Astrocyte (in vitro differentiated cells and primary cell): ENCODE data around the gene GALNT2. TPM values are rescaled to one million over a fixed set of nuclear protein-coding genes. Genes with fewer than 3 reads are reported as not detected.

ENCODE experiments used
- DNase-seq: peaks from one replicate; pipeline ENCODE4 v3.0.0-alpha.2; 2010; ENCODE audit warnings: low read depth
- FAIRE-seq: peaks from 2 replicates; lab custom pipeline; 2011; peaks lifted over from hg19 to GRCh38; lab: Jason Lieb, UNC
- H2AFZ ChIP-seq: 2 replicates; pipeline ENCODE4 v1.6.0; 2012; ENCODE audit warnings: low read depth, low read length, inconsistent platforms
- H3K27ac ChIP-seq: 2 replicates; pipeline ENCODE4 v1.5.1; 2011; ENCODE audit warnings: low read depth, low read length, inconsistent platforms
- H3K27me3 ChIP-seq: 2 replicates; pipeline ENCODE4 v1.6.0; 2011; ENCODE audit warnings: low read length, inconsistent platforms; ENCODE audit not compliant: insufficient read depth
- H3K36me3 ChIP-seq: 2 replicates; pipeline ENCODE4 v1.5.1; 2011; ENCODE audit warnings: low read length, inconsistent platforms; ENCODE audit not compliant: insufficient read depth
- H3K4me1 ChIP-seq: 2 replicates; pipeline ENCODE4 v1.5.1; 2011; ENCODE audit warnings: low read length, inconsistent platforms; ENCODE audit not compliant: insufficient read depth
- H3K4me2 ChIP-seq: 2 replicates; pipeline ENCODE4 v1.6.0; 2012; ENCODE audit warnings: low read length, inconsistent platforms
- H3K4me3 ChIP-seq: 2 replicates; pipeline ENCODE4 v1.5.1; 2011; ENCODE audit warnings: low read depth, mild to moderate bottlenecking, low read length, inconsistent platforms; ENCODE audit not compliant: insufficient read depth
- H3K79me2 ChIP-seq: 2 replicates; pipeline ENCODE4 v1.6.0; 2012; ENCODE audit warnings: mild to moderate bottlenecking, low read length, inconsistent platforms; ENCODE audit not compliant: insufficient read depth
- H3K9ac ChIP-seq: 2 replicates; pipeline ENCODE4 v1.6.0; 2012; ENCODE audit warnings: mild to moderate bottlenecking, low read length, inconsistent platforms
- H3K9me3 ChIP-seq: 2 replicates; pipeline ENCODE4 v1.5.1; 2012; ENCODE audit warnings: low read depth, mild to moderate bottlenecking, low read length, inconsistent platforms; ENCODE audit not compliant: insufficient read depth
- H4K20me1 ChIP-seq: 2 replicates; pipeline ENCODE4 v1.6.0; 2012; ENCODE audit warnings: low read length, inconsistent platforms; ENCODE audit not compliant: insufficient read depth
- H3K27ac Mint-ChIP-seq: one replicate; pipeline ENCODE4 v1.8.0; 2021; ENCODE audit warnings: mild to moderate bottlenecking, mixed read lengths; ENCODE audit not compliant: unreplicated experiment
- H3K27me3 Mint-ChIP-seq: one replicate; pipeline ENCODE4 v1.8.0; 2021; ENCODE audit warnings: low read depth, mixed read lengths; ENCODE audit not compliant: unreplicated experiment
- H3K36me3 Mint-ChIP-seq: one replicate; pipeline ENCODE4 v1.8.0; 2021; ENCODE audit warnings: low read depth, mixed read lengths; ENCODE audit not compliant: unreplicated experiment
- H3K4me1 Mint-ChIP-seq: one replicate; pipeline ENCODE4 v1.8.0; 2021; ENCODE audit warnings: low read depth, mixed read lengths; ENCODE audit not compliant: unreplicated experiment
- H3K4me3 Mint-ChIP-seq: one replicate; pipeline ENCODE4 v1.8.0; 2021; ENCODE audit warnings: mild to moderate bottlenecking, moderate library complexity, mixed read lengths; ENCODE audit not compliant: unreplicated experiment
- H3K9me3 Mint-ChIP-seq: one replicate; pipeline ENCODE4 v1.8.0; 2021; ENCODE audit warnings: mild to moderate bottlenecking, mixed read lengths; ENCODE audit not compliant: unreplicated experiment
- EZH2 ChIP-seq: IDR thresholded peaks from 2 replicates; pipeline ENCODE4 v1.6.1; 2012; ENCODE audit warnings: mild to moderate bottlenecking, low read length, inconsistent platforms; ENCODE audit not compliant: insufficient read depth
- total RNA-seq: library from RNA; stranded (reverse); gene quantifications from 2 replicates; pipeline ENCODE4 v1.2.1, GENCODE V29; 2021
- TF ChIP-seq, protein P1 (sequence below): IDR thresholded peaks from 2 replicates; pipeline ENCODE4 v1.5.1; 2011; ENCODE audit warnings: low read depth, mild to moderate bottlenecking, inconsistent platforms, low read length, moderate library complexity; ENCODE audit not compliant: insufficient read depth

GALNT2 gene
- total RNA-seq, 1 donor from 2014 or later, result 507 TPM

DNA sequence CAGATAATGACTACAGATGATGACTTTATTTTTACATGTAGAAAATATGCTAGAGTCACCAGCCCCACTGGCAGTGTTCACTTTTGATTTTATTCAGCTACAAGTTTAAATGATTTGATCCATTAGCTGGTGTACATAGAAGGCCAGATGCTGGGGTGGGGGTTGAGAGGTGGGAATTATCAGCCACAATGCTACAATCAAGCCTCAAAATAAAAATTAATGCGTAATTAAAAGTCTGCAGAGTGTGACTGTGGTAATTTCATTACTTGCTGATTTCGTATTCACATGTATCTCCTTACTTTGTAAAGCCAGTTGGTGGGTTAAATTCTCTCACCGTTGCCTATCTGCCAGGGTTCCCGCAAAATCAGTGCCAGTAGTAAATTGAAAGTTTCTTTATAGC is 109.3 kb downstream of the GALNT2 start:
- Mint-ChIP-seq H3K36me3 (peaks cover 21% of the 10 kb centered on the region), H3K4me1 (peaks cover 51% of the 10 kb centered on the region), H3K27me3 (no peaks in the 10 kb centered on the region), H3K9me3 (no peaks in the 10 kb centered on the region), H3K27ac (no peak overlapping the region), H3K4me3 (no peak overlapping the region)
- Histone ChIP-seq H4K20me1 (peaks cover 61% of the 10 kb centered on the region), H3K36me3 (peaks cover 4% of the 10 kb centered on the region), H3K27me3 (no peaks in the 10 kb centered on the region), H3K9ac (no peak overlapping the region), H3K4me2 (no peak overlapping the region), H3K27ac (no peak overlapping the region), H2AFZ (no peak overlapping the region), H3K4me3 (no peak overlapping the region), H3K79me2 (peaks cover 60% of the 10 kb centered on the region), H3K9me3 (no peaks in the 10 kb centered on the region), H3K4me1 (peaks cover 15% of the 10 kb centered on the region)
- DNase-seq (no peak), FAIRE-seq (no peak)
- TF ChIP-seq EZH2, result no peak
- TF ChIP-seq, protein P1, sequence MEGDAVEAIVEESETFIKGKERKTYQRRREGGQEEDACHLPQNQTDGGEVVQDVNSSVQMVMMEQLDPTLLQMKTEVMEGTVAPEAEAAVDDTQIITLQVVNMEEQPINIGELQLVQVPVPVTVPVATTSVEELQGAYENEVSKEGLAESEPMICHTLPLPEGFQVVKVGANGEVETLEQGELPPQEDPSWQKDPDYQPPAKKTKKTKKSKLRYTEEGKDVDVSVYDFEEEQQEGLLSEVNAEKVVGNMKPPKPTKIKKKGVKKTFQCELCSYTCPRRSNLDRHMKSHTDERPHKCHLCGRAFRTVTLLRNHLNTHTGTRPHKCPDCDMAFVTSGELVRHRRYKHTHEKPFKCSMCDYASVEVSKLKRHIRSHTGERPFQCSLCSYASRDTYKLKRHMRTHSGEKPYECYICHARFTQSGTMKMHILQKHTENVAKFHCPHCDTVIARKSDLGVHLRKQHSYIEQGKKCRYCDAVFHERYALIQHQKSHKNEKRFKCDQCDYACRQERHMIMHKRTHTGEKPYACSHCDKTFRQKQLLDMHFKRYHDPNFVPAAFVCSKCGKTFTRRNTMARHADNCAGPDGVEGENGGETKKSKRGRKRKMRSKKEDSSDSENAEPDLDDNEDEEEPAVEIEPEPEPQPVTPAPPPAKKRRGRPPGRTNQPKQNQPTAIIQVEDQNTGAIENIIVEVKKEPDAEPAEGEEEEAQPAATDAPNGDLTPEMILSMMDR, result no peak

DNA sequence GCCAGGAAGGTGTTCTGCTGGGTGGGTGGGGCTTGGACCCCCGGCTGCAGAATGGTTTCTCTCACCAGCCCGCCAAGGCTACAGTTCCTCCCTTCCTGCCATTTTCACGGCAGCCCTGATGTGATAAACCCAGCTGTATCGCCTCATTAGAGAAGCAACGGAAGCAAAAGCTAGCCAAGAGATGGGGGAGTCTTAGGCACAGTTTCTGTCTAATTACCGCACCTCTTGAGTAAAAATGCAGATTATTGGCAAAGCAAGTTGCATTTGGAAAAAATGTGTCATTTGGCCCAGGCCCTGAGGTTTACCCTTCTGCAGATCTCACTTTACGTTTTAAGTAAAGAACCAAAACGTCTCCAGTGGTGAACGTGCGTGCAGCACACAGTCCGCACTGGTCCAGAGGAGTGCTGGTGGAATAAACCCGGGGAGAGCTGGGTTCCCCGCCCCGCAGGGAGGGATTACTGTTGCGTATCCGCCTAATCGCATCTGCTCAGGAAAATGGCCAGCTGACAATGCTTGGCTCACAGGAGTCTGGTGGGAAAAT is 109.9 kb downstream of the GALNT2 start:
- Mint-ChIP-seq H3K4me1 (peaks cover 48% of the 10 kb centered on the region), H3K27me3 (no peaks in the 10 kb centered on the region), H3K4me3 (no peak overlapping the region), H3K36me3 (peaks cover 21% of the 10 kb centered on the region), H3K27ac (no peak overlapping the region), H3K9me3 (no peaks in the 10 kb centered on the region)
- FAIRE-seq (no peak), DNase-seq (no peak)
- Histone ChIP-seq H3K9me3 (no peaks in the 10 kb centered on the region), H3K4me1 (peaks cover 10% of the 10 kb centered on the region), H2AFZ (no peak overlapping the region), H3K36me3 (peaks cover 4% of the 10 kb centered on the region), H3K4me3 (no peak overlapping the region), H3K79me2 (peaks cover 60% of the 10 kb centered on the region), H3K27me3 (no peaks in the 10 kb centered on the region), H3K9ac (no peak overlapping the region), H3K4me2 (peak overlapping the region; percentile 13), H3K27ac (no peak overlapping the region), H4K20me1 (peaks cover 62% of the 10 kb centered on the region)
- no peak for TF ChIP-seq EZH2
- TF ChIP-seq, protein P1, result no peak

DNA sequence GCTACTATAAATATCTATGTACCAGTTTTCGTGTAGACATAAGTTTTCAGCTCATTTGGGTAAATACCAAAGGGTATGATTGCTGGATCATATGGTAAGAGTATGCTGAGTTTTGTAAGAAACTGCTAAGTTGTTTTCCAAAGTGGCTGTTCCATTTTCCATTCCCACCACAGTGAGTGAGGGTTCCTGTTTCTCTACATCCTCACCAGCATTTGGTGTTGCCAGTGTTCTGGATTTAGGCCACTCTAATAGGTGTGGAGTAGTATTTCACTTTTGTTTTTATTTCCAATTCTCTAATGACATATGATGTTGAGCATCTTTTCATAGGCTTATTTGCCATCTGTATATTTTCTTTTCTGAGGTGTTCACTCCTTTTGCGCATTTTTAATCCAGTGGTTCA is 112.2 kb downstream of the GALNT2 start:
- no peaks in the 10 kb centered on the region for H3K9me3 Mint-ChIP-seq
- Histone ChIP-seq H3K36me3 (peaks cover 4% of the 10 kb centered on the region), H3K4me1 (no peaks in the 10 kb centered on the region), H3K27ac (no peak overlapping the region), H3K79me2 (peaks cover 50% of the 10 kb centered on the region), H3K9me3 (no peaks in the 10 kb centered on the region), H2AFZ (no peak overlapping the region), H3K9ac (no peak overlapping the region), H3K4me2 (no peak overlapping the region), H3K27me3 (no peaks in the 10 kb centered on the region), H3K4me3 (no peak overlapping the region), H4K20me1 (peaks cover 50% of the 10 kb centered on the region)
- no peaks in the 10 kb centered on the region for H3K27me3 Mint-ChIP-seq
- no peak overlapping the region for H3K4me3 Mint-ChIP-seq
- peaks cover 16% of the 10 kb centered on the region for H3K36me3 Mint-ChIP-seq
- no peak overlapping the region for H3K27ac Mint-ChIP-seq
- TF ChIP-seq, protein P1, result no peak
- TF ChIP-seq EZH2, result no peak
- peaks cover 25% of the 10 kb centered on the region for H3K4me1 Mint-ChIP-seq
- DNase-seq (no peak), FAIRE-seq (no peak)
